ENCODE measurements around the gene SSBP3. TPM values are rescaled to one million over a fixed set of nuclear protein-coding genes. Genes with fewer than 3 reads are reported as not detected.
A peak's percentile ranks its signal among the peaks of the same experiment; 100 is the strongest.

Gene SSBP3
- total and polyA plus RNA-seq, 2 of the 13 experiments (the other 11 are each of a cell fraction or from before 2014, with no cell fraction given), result 8.5 to 17.6 TPM

- Histone ChIP-seq H3K27ac (ENCODE audit: extremely low read length, insufficient read depth, low read length) (no peak overlapping the region), H3K4me1 (ENCODE audit: insufficient read depth, low read length) (peaks cover 9% of the 10 kb centered on the region; the same call in 1 of the 2 replicates), H3K9ac (ENCODE audit: insufficient read depth, low read depth, low read length) (no peak overlapping the region), H4K20me1 (ENCODE audit: insufficient read depth, low read length) (no peaks in the 10 kb centered on the region), H3K79me2 (ENCODE audit: insufficient read depth, low read length) (peaks cover 5% of the 10 kb centered on the region), H3K9me3 (ENCODE audit: low read length) (no peaks in the 10 kb centered on the region), H3K27me3 (ENCODE audit: control insufficient read depth in 1 of 2, insufficient read depth in 2 of 2, low read length in 2 of 2) (no peaks in the 10 kb centered on the region), H2AFZ (ENCODE audit: low read length) (no peak overlapping the region), H3K36me3 (replicated peaks in 1 of 2; ENCODE audit: control insufficient read depth in 1 of 2, insufficient read depth in 2 of 2, low read length in 2 of 2) (no peaks in the 10 kb centered on the region), H3K4me3 (replicated peaks in 1 of 3; ENCODE audit: insufficient read depth in 1 of 3, low read depth in 2 of 3, low read length in 3 of 3) (no peak overlapping the region), H3K4me2 (ENCODE audit: low read depth, low read length) (no peak overlapping the region)
- in situ Hi-C loops (cut with HindIII; ENCODE audit: extremely low pct_ligation_motif_present, low pct_unique_long_range_greater_than_20kb) (loop anchor here (10.0 kb wide), 1 partner anchor 173 kb away; no protein-coding TSS in a partner anchor), intact Hi-C loops (cut with micrococcal nuclease; ENCODE audit: unreplicated experiment) (loop anchor here (1.0 to 2.0 kb wide), 2 partner anchors 95 to 178 kb away; partner anchors contain the start of gene SSBP3)
- TF ChIP-seq ZNF407 (CRISPR knock-in tag; IDR thresholded peaks at IDR 0.05; ENCODE audit: not compliant biosample characterization), result no peak
- TF ChIP-seq CHD2 (IDR thresholded peaks at IDR 0.05; ENCODE audit: low read depth, low read length), result no peak
- no peak for TF ChIP-seq ZNF788 (CRISPR knock-in tag; IDR thresholded peaks at IDR 0.05; ENCODE audit: borderline replicate concordance)
- TF ChIP-seq HINFP (CRISPR knock-in tag; IDR thresholded peaks at IDR 0.05; ENCODE audit: low read depth), result no peak
- no peak for TF ChIP-seq MTF1 (CRISPR knock-in tag; IDR thresholded peaks at IDR 0.05)
- no peak for TF ChIP-seq NCOA5 (CRISPR knock-in tag; IDR thresholded peaks at IDR 0.05)
- no peak for TF ChIP-seq HOXA3 (CRISPR knock-in tag; IDR thresholded peaks at IDR 0.05)
- no peak for TF ChIP-seq ZNF674 (CRISPR knock-in tag; IDR thresholded peaks at IDR 0.05; ENCODE audit: low read depth)
- no peak for TF ChIP-seq ERF (CRISPR knock-in tag; IDR thresholded peaks at IDR 0.05)
- TF ChIP-seq TFDP1 (CRISPR knock-in tag; IDR thresholded peaks at IDR 0.05; ENCODE audit: borderline replicate concordance), result no peak
- no peak for TF ChIP-seq ZSCAN25 (CRISPR knock-in tag; IDR thresholded peaks at IDR 0.05)
- TF ChIP-seq PBX3 (CRISPR knock-in tag; IDR thresholded peaks at IDR 0.05; ENCODE audit: borderline replicate concordance), result no peak
- no peak for TF ChIP-seq RFXANK (CRISPR knock-in tag; IDR thresholded peaks at IDR 0.05)
- ChIA-PET POLR2A (interaction anchor here (1.3 kb wide), 1 partner anchor 178 kb away, joined by 4 read pairs; no protein-coding TSS in a partner anchor), CTCF (ENCODE audit: low intra/inter-chr PET ratio, low total read pairs) (interaction anchor here (1.2 to 2.3 kb wide), 2 partner anchors 92 to 178 kb away, joined by 5 to 18 read pairs; no protein-coding TSS in a partner anchor)
- BruUV-seq (replicated peaks), result no TSS peak
- DNase-seq (ENCODE audit: low spot score) (no peak), ATAC-seq (peak; percentile 28), FAIRE-seq (no peak)
- WGBS (ENCODE audit: low lambda C conversion rate), result 93% methylated on average over 4 of the region's 7 CpGs
These were observed 94.7 kb downstream of the SSBP3 start for GRCh38 chr1:54311506-54311905.
